NCI-H1417 (cell line): ENCODE data around the gene ADORA3.
"Not testable (repeated sequence)": the region's sequence is repeated elsewhere in the genome, so short reads cannot be mapped to it uniquely, and the experiment has no call there.

Experiments
- DNase-seq, 3 experiments: peaks; one replicate each; lab custom pipeline; 2025; lab: John Stamatoyannopoulos, UW

The ADORA3 gene

GRCh38 chr1:111503585-111504060 lies at the start of gene ADORA3, which contains the start of gene TMIGD3:
Gene ADORA3, minus strand, starts transcription at chr1:111503633. Its CDS starts 279 bp downstream, at chr1:111503354.
Gene TMIGD3, minus strand, starts transcription at chr1:111503633. Its CDS starts 279 bp downstream, at chr1:111503354.
- no peak for DNase-seq

GRCh38 chr1:111553196-111553595 lies 49.8 kb upstream of the ADORA3 start:
- DNase-seq, result no peak

- no peak for DNase-seq
Measured at GRCh38 chr1:111552587-111552986, 49.2 kb upstream of the ADORA3 start.

GRCh38 chr1:111551623-111552411 lies 48.4 kb upstream of the ADORA3 start:
- no peak for DNase-seq

- not testable (repeated sequence) for DNase-seq
Measured at GRCh38 chr1:111547786-111548185, 44.4 kb upstream of the ADORA3 start.

- DNase-seq, result no peak
Measured at GRCh38 chr1:111542187-111542586, 38.8 kb upstream of the ADORA3 start.

GRCh38 chr1:111541721-111542120 lies 38.3 kb upstream of the ADORA3 start:
- DNase-seq, result no peak

- no peak for DNase-seq
Measured at GRCh38 chr1:111540928-111541327, 37.5 kb upstream of the ADORA3 start.

- DNase-seq, result no peak
Measured at GRCh38 chr1:111538343-111539025, 35.1 kb upstream of the ADORA3 start.

- no peak for DNase-seq
Measured at GRCh38 chr1:111535256-111536191, 32.1 kb upstream of the ADORA3 start.

GRCh38 chr1:111520053-111520452 lies 16.6 kb upstream of the ADORA3 start:
- no peak for DNase-seq

GRCh38 chr1:111517469-111518225 lies 14.2 kb upstream of the ADORA3 start:
- peak; percentile 52 to 90 (median 70) for DNase-seq

- DNase-seq, result peak in 1 of 3 experiments; percentile 20
Measured at GRCh38 chr1:111516005-111516535, 12.6 kb upstream of the ADORA3 start.

- peak in 2 of 3 experiments; percentile 28 to 43 for DNase-seq
Measured at GRCh38 chr1:111515291-111516004, 12.0 kb upstream of the ADORA3 start.

GRCh38 chr1:111513410-111514020 lies 10.1 kb upstream of the ADORA3 start:
- DNase-seq, result no peak

- no peak for DNase-seq
Measured at GRCh38 chr1:111512931-111513330, 9.5 kb upstream of the ADORA3 start.

- peak in 2 of 3 experiments; percentile 22 to 69 for DNase-seq
Measured at GRCh38 chr1:111512132-111512889, 8.9 kb upstream of the ADORA3 start.

- no peak for DNase-seq
Measured at GRCh38 chr1:111511370-111511769, 7.9 kb upstream of the ADORA3 start.

GRCh38 chr1:111509997-111510375 lies 6.6 kb upstream of the ADORA3 start:
- no peak for DNase-seq
